GM18517 (cell line): ENCODE data around the gene TNFRSF1B.
"Not testable (repeated sequence)": the region's sequence is repeated elsewhere in the genome, so short reads cannot be mapped to it uniquely, and the experiment has no call there.

Source experiments
- ATAC-seq: cut with Tn5 transposase; IDR thresholded peaks from one replicate; pipeline ENCODE4 v1.9.1; 2021; ENCODE audit warnings: mild to moderate bottlenecking, moderate library complexity; ENCODE audit not compliant: unreplicated experiment

TNFRSF1B gene

DNA sequence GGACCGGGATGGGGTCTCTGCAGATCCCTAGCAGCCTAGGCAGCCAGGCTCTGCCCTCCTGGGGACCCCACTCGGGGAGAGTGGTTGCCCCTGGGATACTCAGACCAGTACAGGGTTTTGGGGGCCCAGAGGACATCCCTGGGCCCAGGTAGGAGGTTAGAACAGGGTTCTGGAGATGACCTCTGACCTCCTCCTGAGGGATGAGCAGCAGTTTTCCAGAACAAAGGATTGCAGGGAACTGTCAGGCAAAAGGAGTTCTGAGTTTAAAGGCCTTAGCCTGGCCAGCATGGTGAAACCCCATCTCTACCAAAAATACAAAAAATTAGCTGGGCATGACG is 42.7 kb downstream of the TNFRSF1B start:
- no peak for ATAC-seq

DNA sequence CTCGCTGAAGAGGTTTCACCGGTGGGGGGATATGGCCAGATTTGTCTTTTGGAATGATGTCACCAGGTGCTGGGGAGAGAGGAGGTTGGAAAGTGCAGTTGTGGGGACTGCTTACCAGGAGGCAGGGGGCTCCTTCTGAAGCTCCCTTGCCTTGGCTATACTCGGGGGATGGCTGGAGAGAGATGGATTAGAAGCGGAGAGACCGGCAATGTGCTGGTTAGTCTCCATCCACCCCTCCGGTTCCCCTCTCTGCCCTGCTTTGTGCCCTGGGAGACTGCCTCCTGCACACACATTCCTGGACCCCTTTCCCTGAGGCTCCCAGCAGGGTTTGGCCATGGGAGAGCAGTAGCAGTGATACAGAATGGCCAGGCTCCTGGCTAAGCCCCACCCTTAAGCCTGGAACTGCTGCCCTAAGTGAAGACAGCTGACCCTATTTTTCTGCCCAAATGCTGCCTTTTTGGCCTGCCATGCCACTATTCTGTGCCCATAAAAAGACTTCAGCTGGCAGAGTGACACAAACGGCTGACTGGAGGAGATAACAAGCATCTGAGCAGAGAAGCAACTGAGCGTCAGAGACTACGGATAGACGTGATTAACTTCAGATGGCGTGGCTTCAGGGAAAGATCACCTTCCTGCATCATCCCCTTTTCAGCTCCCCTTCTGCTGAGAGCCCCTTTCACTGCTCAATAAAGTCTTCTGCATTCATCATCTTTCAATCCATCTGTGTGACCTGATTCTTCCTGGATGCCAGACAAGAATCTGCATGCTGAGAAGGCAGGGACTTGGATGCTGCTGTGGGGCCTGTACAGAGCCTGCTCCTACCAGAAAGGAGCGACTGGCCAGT is 48.5 kb downstream of the TNFRSF1B start:
- no peak for ATAC-seq

DNA sequence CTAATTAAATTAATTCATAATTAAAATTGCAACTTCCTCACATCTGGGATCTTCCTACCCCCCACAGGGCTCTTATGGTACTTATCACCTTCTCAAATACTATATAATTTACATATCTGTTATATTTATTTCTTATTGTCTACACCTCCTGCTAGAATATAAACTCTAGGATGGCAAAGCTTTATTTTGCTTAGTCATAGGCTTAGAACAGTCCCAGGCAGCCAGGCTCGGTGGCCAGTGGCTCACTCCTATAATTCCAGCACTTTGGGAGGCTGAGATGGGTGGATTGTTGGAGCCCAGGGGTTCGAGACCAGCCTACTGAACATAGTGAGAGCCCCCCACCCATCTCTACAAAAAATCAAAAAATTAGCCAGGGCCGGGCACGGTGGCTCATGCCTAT is 53.0 kb downstream of the TNFRSF1B start:
- ATAC-seq: no peak

DNA sequence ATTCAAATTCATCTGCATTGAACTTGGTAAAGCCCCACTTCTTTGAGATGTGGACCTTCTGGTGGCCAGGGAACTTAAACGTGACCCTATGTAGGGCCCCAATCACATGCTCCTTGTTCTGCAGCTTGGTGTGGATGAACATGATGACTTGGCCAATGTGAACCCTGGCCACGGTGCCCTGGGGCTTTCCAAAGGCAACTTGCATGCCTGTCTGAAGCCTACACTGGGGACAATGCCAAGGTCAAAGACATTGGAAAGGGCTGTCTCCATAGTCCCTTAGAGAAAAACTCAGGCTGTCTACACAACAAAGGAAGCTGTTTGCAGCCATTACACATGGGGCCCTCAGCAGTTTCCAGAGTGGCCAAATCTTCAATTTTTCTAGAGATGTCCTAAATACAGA is 54.1 kb downstream of the TNFRSF1B start:
- ATAC-seq: no peak

DNA sequence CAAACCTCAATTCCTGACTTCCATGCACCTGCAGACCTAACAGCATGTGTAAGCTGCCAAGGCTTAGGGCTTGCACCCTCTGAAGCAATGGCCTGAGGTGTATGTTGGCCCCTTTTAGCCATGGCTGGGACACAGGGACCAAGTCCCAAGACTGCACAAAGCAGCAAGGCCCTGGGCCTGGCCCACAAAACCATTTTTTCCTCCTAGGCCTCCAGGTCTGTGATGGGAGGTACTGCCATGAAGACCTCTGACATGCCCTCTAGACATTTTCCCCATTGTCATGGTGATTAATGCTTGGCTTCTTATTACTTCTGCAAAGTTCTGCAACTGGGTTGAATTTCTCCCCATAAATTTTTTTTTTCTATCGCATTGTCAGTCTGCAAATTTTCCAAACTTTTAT is 55.9 kb downstream of the TNFRSF1B start:
- ATAC-seq: not testable (repeated sequence)

DNA sequence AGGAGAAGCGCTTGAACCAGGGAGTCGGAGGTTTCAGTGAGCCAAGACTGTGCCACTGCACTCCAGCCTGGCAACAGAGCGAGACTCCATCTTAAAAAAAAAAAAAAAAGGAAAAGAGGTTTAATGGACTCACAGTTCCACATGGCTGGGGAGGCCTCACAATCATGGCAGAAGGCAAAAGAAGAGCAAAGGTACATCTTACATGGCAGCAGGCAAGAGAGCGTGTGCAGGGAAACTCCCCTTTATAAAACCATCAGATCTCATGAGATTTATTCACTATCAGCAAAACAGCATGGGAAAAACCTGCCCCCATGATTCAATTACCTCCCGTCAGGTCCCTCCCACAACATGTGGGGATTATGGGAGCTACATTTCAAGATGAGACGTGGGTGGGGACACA is 57.3 kb downstream of the TNFRSF1B start:
- not testable (repeated sequence) for ATAC-seq

DNA sequence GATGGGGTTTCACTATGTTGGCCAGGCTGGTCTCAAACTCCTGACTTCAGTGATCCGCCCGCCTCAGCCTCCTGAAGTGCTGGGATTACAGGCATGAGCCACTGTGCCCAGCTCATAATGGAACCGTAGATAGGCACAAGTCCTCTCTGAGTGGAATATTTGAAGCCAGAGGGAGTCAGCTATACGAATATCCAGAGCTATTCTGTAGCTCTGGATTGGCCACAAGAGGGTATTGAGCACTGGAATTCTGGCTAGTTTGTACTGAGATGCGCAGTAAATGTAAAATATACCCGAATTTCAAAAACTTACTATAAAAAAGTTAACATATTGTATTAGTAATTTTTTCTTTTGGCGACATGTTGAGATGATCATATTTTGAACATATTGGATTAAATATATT is 62.2 kb downstream of the TNFRSF1B start:
- ATAC-seq: no peak

DNA sequence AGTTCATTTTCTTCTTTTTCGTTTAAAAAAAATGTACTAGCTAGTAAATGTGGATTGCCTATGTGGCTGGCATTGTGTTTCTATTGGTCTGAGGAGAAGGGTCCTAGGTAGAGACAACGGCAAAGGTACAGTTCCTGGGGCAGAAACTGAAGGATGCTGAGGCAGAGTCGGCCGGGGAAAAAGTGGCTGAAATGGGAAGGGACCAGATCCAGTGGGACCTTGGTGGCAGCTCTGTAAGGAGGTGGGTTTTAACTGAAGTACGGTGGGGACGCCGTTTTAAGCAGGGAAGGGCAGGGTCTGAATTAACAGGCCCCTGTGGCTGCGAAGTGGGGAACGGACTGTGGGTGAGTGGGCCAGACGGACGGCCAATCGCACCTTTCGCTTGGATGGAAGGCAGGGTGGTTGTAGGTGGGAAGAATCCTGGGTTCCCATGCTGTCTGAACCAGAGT is 62.6 kb downstream of the TNFRSF1B start:
- no peak for ATAC-seq

DNA sequence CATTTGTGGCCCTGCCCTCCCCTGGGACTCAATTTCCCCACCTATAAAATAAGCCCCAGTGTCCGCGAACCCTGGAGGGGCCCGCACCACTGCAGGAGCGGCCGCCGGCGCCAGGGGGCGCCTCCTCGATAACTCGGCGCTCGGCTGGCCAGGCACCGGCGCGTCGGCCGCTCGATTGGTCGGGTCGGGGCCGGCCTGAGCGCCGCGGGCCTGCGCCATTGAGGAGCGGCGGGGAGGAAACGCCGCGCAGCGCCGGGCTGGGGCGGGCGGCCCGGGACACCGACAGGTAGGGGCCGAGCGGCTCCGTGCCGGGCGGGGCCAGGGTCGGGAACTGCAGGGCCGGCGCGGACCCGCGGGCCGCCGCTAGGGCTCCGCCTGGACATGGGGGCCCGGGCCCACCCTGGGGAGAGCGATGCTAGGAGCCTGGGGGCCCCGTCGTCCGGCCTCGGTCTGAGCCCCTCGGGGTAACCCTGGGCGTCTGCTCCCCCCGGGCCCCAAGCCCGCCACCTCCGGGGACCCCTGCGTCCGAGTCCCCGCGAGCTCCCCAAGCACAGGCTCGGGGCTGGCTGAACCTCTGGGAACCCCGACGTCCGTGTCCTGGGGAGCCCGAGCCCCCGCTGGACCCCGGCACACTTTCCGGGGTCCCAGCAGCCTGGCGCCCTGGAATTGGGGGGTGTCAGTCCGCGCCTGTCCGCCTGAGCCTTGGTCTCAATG is 63.2 kb downstream of the TNFRSF1B start, which contains the start of gene VPS13D:
Gene VPS13D, plus strand, starts transcription at position 196 of the 714 bp plus-strand sequence. CDS start 4,237 bp downstream, outside the sequence.
- ATAC-seq: peak; percentile 47

DNA sequence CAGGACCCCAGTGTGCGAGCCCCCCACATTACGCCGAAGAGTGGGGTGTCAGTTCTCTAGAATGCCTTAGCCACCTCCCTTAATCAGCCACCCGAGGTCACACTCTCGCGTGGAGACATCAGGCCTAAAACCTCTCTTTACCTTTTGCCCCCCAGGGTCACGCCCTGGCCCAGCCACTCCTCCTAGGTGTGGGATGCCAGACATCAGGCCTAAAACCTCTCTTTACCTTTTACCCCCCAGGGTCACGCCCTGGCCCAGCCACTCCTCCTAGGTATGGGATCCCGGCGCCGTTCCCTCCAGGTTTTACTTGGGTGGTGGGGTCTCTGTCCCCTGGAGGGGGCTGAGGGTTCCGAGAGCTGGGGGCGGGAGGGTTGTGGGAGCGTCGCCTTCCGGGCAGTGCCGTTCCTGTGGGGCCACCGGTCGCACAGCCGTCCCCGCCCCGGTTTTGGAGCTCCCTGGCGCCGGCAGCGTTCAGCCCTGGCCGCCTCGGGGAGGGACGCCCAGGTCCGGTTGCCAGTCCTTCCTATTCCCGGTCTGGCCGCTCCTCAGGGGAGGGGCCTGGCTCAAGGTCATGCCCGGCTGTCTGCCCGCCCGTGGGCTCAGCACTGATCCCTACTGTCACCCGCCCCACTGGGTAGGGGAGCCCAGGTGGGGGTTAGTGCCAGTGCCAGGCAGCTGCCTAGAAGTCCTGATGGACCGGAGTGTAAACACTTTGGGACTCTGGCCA is 63.9 kb downstream of the TNFRSF1B start:
- ATAC-seq: peak; percentile 18

DNA sequence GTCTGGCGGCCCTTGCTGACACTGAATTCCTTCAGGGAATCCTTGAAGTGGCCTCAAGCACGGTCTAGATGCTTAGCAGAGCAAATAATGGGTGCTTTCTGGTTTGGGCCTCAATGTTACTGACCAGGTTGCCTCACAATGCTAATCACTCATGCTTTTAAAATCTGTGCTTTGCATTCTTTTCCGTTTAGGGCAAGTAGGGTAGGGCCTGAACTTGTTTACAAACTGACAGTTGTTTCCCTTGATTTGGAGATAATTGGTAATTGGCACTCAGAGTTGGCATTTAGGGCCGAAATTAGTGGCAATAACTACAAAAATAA is 64.4 kb downstream of the TNFRSF1B start:
- no peak for ATAC-seq

DNA sequence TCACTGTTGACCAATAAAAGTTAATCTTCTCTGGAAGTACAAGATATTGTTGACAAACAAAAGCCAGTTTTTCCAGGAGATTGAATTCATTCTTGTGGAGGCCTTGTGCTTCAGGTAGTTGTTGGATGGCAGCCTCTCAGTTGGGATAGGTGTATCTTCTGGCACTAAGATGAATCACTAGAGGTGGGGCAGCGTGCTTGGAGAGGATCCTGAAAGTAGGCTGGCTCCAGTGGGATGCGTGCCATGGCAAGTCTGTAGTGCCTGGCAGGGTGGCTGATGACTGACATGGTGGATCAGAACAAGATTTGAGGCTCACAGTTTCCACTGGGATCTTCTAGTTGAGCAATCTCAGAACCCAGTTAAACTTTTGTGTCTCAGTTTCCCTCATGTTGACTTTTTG is 65.4 kb downstream of the TNFRSF1B start:
- ATAC-seq: no peak

DNA sequence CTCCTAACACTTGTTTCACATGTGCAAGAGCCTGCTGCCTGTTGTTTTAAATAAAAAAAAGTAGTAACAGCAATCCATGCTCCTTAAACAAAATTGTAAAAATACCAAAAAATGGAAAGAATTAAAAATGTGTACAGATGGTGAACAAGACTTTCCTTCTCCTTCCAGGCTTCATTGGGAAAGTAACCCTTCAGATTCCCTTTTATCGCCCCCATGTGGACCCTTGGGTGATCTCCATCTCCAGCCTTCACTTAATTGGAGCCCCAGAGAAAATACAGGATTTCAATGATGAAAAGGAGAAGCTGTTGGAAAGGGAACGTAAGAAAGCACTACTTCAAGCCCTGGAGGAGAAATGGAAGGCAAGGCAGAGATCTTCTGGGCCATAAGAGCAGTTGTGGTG is 77.3 kb downstream of the TNFRSF1B start:
- no peak for ATAC-seq

DNA sequence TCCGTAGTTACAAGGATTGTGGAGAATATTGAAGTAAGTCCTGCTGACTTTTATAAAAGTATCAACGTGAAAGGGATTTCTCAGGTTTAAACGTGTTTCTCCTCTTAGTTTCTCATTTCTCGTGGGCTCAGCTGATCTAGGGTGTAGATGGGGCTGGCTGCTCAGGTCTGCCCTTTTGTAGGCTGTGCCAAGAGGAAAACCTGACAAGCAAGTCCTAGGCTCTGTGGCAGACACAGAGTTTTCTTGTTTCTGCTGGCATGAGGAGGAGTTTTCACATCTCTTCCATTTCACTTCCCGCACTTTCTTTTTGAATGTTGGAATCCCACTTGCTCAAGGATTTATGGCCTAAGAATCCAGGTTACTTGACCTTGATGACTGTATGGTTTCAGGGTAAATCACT is 77.8 kb downstream of the TNFRSF1B start:
- no peak for ATAC-seq

DNA sequence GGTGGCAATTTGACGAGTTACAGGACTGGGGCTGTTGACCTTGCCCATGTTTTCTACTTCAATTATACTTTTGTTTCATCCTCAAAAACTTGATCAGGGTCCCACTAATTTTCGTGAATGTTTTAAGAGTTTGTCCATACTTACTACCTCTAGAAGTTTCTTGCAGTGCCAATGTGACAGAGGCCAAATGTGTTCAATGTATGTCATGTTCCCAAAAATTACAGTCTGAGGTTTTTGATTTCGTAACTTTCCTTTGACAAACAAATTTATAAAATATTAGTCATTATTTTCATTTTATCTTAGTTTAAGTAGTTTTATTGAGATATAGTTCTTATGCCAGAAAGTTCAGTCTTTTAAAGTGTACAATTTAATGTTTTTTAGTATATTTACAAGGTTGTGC is 78.3 kb downstream of the TNFRSF1B start:
- ATAC-seq: no peak

DNA sequence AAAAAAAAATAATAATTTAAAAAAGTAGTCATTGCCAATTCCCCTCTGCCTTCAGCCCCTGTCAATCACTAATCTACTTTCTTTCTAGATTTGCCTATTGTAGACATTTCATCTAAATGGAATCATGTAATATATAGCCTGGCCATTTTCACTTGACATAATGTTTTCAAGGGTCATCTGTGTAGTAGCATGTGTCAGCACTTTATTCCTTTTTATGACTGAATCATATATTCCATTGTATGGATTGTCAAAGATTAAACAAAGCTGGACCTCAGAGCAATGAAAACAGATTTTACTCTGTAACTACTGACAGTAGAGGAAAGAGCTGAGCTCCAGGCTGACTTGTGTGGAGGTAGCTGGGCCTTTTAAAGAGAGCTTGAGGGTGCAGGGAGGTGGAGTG is 78.9 kb downstream of the TNFRSF1B start:
- no peak for ATAC-seq

DNA sequence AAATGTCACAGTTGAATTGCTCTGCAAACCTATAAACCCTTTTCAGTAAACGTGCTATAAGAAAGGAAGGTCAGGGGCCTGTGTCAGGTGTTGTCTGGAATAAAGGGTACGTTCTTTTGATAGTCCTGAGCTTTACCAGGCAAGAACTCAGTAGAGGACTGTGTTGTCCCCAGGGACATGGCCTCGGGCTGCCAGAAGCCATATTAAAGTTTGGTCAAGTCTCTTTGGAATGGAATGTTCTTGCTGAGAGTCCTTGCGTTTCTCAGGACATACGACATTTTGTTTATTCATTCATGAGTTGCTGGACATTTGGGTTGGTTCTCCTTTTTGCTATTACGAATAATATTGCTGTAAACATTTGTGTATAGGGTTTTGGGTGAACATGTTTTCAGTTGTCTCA is 79.8 kb downstream of the TNFRSF1B start:
- no peak for ATAC-seq

DNA sequence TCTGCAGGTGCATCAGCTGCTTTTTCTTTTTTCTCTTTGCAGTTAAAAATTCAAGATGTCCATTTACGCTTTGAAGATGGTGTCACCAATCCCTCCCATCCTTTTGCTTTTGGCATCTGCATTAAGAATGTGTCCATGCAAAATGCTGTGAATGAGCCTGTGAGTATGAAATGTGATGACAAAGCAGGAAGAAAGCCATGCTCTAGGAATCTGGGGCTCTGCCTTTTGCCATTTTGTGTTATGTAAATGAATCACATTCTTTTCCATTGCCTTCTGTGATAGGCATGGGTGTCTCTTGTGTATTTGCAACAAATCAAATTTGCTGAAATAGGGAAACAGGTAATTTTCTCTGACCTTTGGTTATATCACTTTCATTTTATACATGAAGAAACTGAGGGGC is 82.4 kb downstream of the TNFRSF1B start:
- ATAC-seq: no peak

DNA sequence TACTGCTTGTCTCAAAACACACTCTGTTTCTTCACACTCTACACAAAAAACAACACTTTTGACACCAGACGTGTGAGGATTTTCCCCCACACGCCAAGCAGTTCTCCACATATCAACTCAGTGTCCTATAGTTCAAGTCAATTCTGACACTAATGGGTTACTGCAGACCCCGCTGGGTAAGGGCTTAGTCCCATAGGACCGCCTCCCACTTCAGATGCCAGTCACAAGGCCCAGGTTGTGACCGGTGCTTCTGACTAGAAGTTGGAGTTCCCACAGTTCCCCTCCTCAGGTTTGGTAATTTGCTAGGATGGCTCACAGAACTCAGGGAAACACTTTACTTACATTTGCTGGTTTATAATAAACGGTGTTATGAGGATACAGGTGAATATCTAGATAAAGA is 83.0 kb downstream of the TNFRSF1B start:
- no peak for ATAC-seq

DNA sequence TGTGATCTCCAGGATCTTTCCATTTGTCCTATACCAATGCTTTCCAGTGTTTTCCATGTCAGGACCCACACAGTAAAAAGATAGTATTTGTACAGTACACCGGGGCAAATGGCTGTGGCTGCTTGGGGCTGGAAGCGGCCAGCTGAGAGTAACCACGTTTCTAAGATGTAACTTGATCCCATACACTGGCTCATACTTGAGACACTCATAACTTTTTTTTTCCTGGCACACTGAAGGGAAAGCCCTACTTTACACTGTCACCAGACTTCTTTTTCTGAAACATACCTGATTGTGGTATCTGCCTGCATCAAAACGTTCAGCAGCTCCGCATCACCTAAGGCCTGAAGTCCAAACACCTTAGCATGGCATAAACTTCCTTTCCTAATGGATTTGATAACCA is 84.7 kb downstream of the TNFRSF1B start:
- ATAC-seq: no peak

DNA sequence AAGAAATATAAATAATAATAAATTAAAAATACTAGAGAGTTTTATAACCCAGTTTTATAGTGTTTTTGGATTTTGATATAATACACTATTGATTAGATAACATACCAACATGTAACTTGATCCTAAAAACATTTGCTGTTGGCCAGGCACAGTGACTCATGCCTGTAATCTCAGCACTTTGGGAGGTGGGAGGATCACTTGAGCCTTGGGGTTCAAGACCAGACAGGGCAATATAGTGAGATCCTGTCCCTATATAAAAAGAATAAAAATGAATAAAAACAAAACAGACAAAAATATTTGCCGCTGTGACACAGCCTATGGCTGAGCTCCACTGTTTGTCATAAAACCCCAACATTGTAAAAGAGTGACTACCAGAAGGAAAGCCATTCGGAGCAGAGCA is 89.1 kb downstream of the TNFRSF1B start:
- ATAC-seq: no peak

DNA sequence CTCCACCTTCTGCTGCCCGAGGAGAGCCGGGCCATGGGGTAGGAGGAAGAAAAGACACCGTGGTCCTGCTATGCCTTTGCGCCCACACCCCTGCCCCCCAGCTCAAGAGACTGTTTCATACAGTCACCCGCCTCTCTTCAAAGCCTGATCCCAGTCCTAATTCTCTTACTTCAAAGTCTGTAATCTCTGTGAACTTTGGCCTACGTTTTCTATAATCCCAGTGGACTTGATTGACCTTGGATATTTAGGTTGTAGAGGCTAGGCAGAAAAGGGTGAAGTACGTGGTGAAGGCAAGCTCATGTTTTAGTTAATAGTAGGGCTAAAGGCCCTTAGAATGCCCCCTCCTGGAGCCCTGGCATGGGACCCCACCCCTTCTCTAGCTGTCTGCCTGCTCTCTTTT is 91.5 kb downstream of the TNFRSF1B start:
- ATAC-seq: no peak
